ENCODE results near the gene AUTS2. TPM values are rescaled to one million over a fixed set of nuclear protein-coding genes. Genes with fewer than 3 reads are reported as not detected.

AUTS2 gene
- total and polyA plus RNA-seq, 9 of the 15 experiments (the other 6 are each of a cell fraction or from before 2014, with no cell fraction given) = 0.58 TPM; not detected in 8

- intact Hi-C loops (cut with micrococcal nuclease) (no loop called here), in situ Hi-C loops (cut with MboI) (no loop called here)
- H3K4me1 ChIP-seq (replicated peaks in 1 of 2; ENCODE audit: control insufficient read depth in 2 of 2, insufficient read depth in 2 of 2, low read length in 2 of 2) = no peaks in the 10 kb centered on the region
- no peaks in the 10 kb centered on the region for H3K9me1 ChIP-seq (ENCODE audit: control insufficient read depth, insufficient read depth, low read length)
- H3K9ac ChIP-seq (ENCODE audit: insufficient read depth in 1 of 2, low read depth in 2 of 2, low read length in 2 of 2) = no peak overlapping the region
- no TSS peak for BruUV-seq (replicated peaks)
- H3K27me3 ChIP-seq (ENCODE audit: control insufficient read depth in 2 of 2, insufficient read depth in 2 of 2, low read length in 2 of 2) = no peaks in the 10 kb centered on the region
- ChIA-PET POLR2A (no interaction called here), CTCF (ENCODE audit: low intra/inter-chr PET ratio) (no interaction called here)
- DNase-seq (ENCODE audit: extremely low read depth in 1 of 4, low spot score in 3 of 4) (peak in 3 of 4 experiments; percentile 7 to 24 (median 15)), ATAC-seq (no peak), FAIRE-seq (no peak)
- H3K27ac ChIP-seq (ENCODE audit: extremely low read depth, low read depth, low read length) = no peak overlapping the region
- no peak overlapping the region for H3K4me3 ChIP-seq
- H3K36me3 ChIP-seq (ENCODE audit: control insufficient read depth, insufficient read depth, low read length) = no peaks in the 10 kb centered on the region
- H3K4me2 ChIP-seq (ENCODE audit: insufficient read depth, low read length) = no peak overlapping the region
- H3K79me2 ChIP-seq (ENCODE audit: control insufficient read depth, insufficient read depth, low read length) = no peaks in the 10 kb centered on the region
- no peaks in the 10 kb centered on the region; the same call in 1 of the 2 replicates for H3K9me3 ChIP-seq (replicated peaks; ENCODE audit: control insufficient read depth, insufficient read depth, low read depth, low read length)
- no peak overlapping the region for H2AFZ ChIP-seq (ENCODE audit: low read depth, low read length)
- no peaks in the 10 kb centered on the region for H4K20me1 ChIP-seq (replicated peaks; ENCODE audit: control insufficient read depth, insufficient read depth, low read length)
- TF ChIP-seq ZNF280A (IDR thresholded peaks at IDR 0.05; ENCODE audit: low read depth, partially characterized antibody) = peak; percentile 7
- TF ChIP-seq PTTG1 (tag; IDR thresholded peaks at IDR 0.05; ENCODE audit: low read depth) = no peak
- peak in 1 of 2 experiments; percentile 86; a peak in 1 of 3 replicates for TF ChIP-seq CBX3 (IDR thresholded peaks at IDR 0.05; ENCODE audit: borderline replicate concordance in 1 of 2, low read length in 2 of 2)
- TF ChIP-seq, protein P1, sequence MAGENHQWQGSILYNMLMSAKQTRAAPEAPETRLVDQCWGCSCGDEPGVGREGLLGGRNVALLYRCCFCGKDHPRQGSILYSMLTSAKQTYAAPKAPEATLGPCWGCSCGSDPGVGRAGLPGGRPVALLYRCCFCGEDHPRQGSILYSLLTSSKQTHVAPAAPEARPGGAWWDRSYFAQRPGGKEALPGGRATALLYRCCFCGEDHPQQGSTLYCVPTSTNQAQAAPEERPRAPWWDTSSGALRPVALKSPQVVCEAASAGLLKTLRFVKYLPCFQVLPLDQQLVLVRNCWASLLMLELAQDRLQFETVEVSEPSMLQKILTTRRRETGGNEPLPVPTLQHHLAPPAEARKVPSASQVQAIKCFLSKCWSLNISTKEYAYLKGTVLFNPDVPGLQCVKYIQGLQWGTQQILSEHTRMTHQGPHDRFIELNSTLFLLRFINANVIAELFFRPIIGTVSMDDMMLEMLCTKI (IDR thresholded peaks at IDR 0.05; ENCODE audit: partially characterized antibody) = no peak
- no peak for TF ChIP-seq ILF3 (IDR thresholded peaks at IDR 0.05; ENCODE audit: borderline replicate concordance)
- no peak for TF ChIP-seq ARID1B (IDR thresholded peaks at IDR 0.05)
- TF ChIP-seq ZBTB49 (CRISPR knock-in tag; IDR thresholded peaks at IDR 0.05; ENCODE audit: borderline replicate concordance) = no peak
- no peak for TF ChIP-seq ZNF253 (CRISPR knock-in tag; conservative IDR thresholded peaks at IDR 0.05)
- TF ChIP-seq CTBP1 (IDR thresholded peaks at IDR 0.05; ENCODE audit: borderline replicate concordance) = no peak
- TF ChIP-seq ZNF740 (CRISPR knock-in tag; IDR thresholded peaks at IDR 0.05) = no peak
- TF ChIP-seq ZNF740 (tag; IDR thresholded peaks at IDR 0.05) = no peak
- TF ChIP-seq MCM5 (IDR thresholded peaks at IDR 0.05; ENCODE audit: low read depth) = no peak
- TF ChIP-seq E2F3 (CRISPR knock-in tag; IDR thresholded peaks at IDR 0.05) = no peak
- TF ChIP-seq NCOR1 (IDR thresholded peaks at IDR 0.05) = no peak
- peak; percentile 89 for TF ChIP-seq TRIM28 (IDR thresholded peaks at IDR 0.05)
- peak; percentile 85 for TF ChIP-seq CBX5 (IDR thresholded peaks at IDR 0.05; ENCODE audit: borderline replicate concordance, low read depth)
- no peak for TF ChIP-seq NELFE (IDR thresholded peaks at IDR 0.05; ENCODE audit: insufficient read depth, insufficient read length)
- peak; percentile 67 for TF ChIP-seq EHMT2 (IDR thresholded peaks at IDR 0.05)
- TF ChIP-seq PRMT5 (CRISPR knock-in tag; IDR thresholded peaks at IDR 0.05) = no peak
- no peak for TF ChIP-seq ZNF124 (CRISPR knock-in tag; IDR thresholded peaks at IDR 0.05)
Measured at GRCh38 chr7:70229242-70229641, 631.0 kb downstream of the AUTS2 start.
